Lower lobe of right lung (tissue), 2 donors: ENCODE measurements around the gene NANOGP8. TPM values are rescaled to one million over a fixed set of nuclear protein-coding genes. Genes with fewer than 3 reads are reported as not detected.

Source experiments
- ATAC-seq, 2 donors: fragments of 200-7000 bp; cut with Tn5 transposase; one replicate each; pipeline ENCODE4 v1.9.1; 2020 to 2022; ENCODE audit warnings: mild to moderate bottlenecking in 2 of 2, moderate library complexity in 2 of 2
- DNase-seq: peaks from one replicate; pipeline ENCODE4 v3.0.0-alpha.2; 2020
- H3K27ac ChIP-seq: fragments of 200-600 bp; one replicate; pipeline ENCODE4 v1.8.0; 2022
- H3K27me3 ChIP-seq: fragments of 200-600 bp; one replicate; pipeline ENCODE4 v1.8.0; 2022; ENCODE audit warnings: low read depth
- H3K36me3 ChIP-seq: fragments of 200-600 bp; one replicate; pipeline ENCODE4 v1.8.0; 2022; ENCODE audit warnings: mild to moderate bottlenecking
- H3K4me1 ChIP-seq: fragments of 200-600 bp; one replicate; pipeline ENCODE4 v1.8.0; 2022
- H3K4me3 ChIP-seq: fragments of 200-600 bp; one replicate; pipeline ENCODE4 v1.8.0; 2022; ENCODE audit warnings: mild to moderate bottlenecking
- H3K9me3 ChIP-seq: fragments of 200-600 bp; one replicate; pipeline ENCODE4 v1.8.0; 2022
- CTCF ChIP-seq: fragments of 200-600 bp; IDR thresholded peaks from one replicate; pipeline ENCODE4 v1.8.0; 2022; ENCODE audit warnings: antibody characterized with exemption, mild to moderate bottlenecking
- intact Hi-C: fragments of 100-400 bp; cut with DNase I; formaldehyde crosslinking; loops from one replicate; pipeline ENCODE4 v1.11.0; 2022
- total RNA-seq: library from RNA; stranded (reverse); fragmentation: NEBNext Ultra II Directional; extraction: Animal tissue kit (Norgen Biotek cat#: 25700); gene quantifications from one replicate; pipeline ENCODE4 v1.2.1, GENCODE V29; 2021
- donor health status: DM: no; HTN: yes; CAD: no; lungs with severe emphysema.

Gene NANOGP8
- total RNA-seq, 1 donor from 2014 or later, result 0.59 TPM

GRCh38 chr15:35062738-35063099, 22.4 kb downstream of the NANOGP8 start:
- H3K9me3 ChIP-seq, result no peaks in the 10 kb centered on the region
- DNase-seq, result no peak
- ATAC-seq, result no peak
- H3K27ac ChIP-seq, result no peak overlapping the region
- H3K4me1 ChIP-seq, result no peaks in the 10 kb centered on the region
- H3K36me3 ChIP-seq, result no peaks in the 10 kb centered on the region
- TF ChIP-seq CTCF, result no peak
- no peaks in the 10 kb centered on the region for H3K27me3 ChIP-seq
- no peak overlapping the region for H3K4me3 ChIP-seq
- intact Hi-C loops, result no loop called here

- Histone ChIP-seq H3K4me1 (no peaks in the 10 kb centered on the region), H3K27ac (no peak overlapping the region), H3K9me3 (no peaks in the 10 kb centered on the region), H3K4me3 (no peak overlapping the region), H3K27me3 (no peaks in the 10 kb centered on the region), H3K36me3 (no peaks in the 10 kb centered on the region)
- TF ChIP-seq CTCF, result no peak
- DNase-seq (no peak), ATAC-seq (no peak)
- intact Hi-C loops, result no loop called here
Measured at GRCh38 chr15:35061825-35062737, 23.0 kb downstream of the NANOGP8 start.

GRCh38 chr15:35061161-35061824, 23.8 kb downstream of the NANOGP8 start:
- intact Hi-C loops, result no loop called here
- ATAC-seq (no peak), DNase-seq (no peak)
- Histone ChIP-seq H3K36me3 (no peaks in the 10 kb centered on the region), H3K4me3 (no peak overlapping the region), H3K27ac (no peak overlapping the region), H3K4me1 (no peaks in the 10 kb centered on the region), H3K27me3 (no peaks in the 10 kb centered on the region), H3K9me3 (no peaks in the 10 kb centered on the region)
- no peak for TF ChIP-seq CTCF

- no peaks in the 10 kb centered on the region for H3K36me3 ChIP-seq
- no peak for TF ChIP-seq CTCF
- DNase-seq (no peak), ATAC-seq (no peak)
- H3K9me3 ChIP-seq, result no peaks in the 10 kb centered on the region
- no peak overlapping the region for H3K4me3 ChIP-seq
- H3K27me3 ChIP-seq, result no peaks in the 10 kb centered on the region
- intact Hi-C loops, result no loop called here
- no peak overlapping the region for H3K27ac ChIP-seq
- no peaks in the 10 kb centered on the region for H3K4me1 ChIP-seq
Measured at GRCh38 chr15:35060591-35060990, 24.5 kb downstream of the NANOGP8 start.

- no peak for TF ChIP-seq CTCF
- Histone ChIP-seq H3K36me3 (no peaks in the 10 kb centered on the region), H3K27me3 (no peaks in the 10 kb centered on the region), H3K4me3 (no peak overlapping the region), H3K27ac (no peak overlapping the region), H3K4me1 (no peaks in the 10 kb centered on the region), H3K9me3 (no peaks in the 10 kb centered on the region)
- no peak for ATAC-seq
- DNase-seq, result no peak
- intact Hi-C loops, result no loop called here
Measured at GRCh38 chr15:35058534-35059054, 26.5 kb downstream of the NANOGP8 start.
